K562 (cell line): ENCODE results near the gene NMRAL1. TPM values are rescaled to one million over a fixed set of nuclear protein-coding genes. Genes with fewer than 3 reads are reported as not detected.

ENCODE experiments used
- ATAC-seq: fragments of 200-7000 bp; cut with Tn5 transposase; 3 replicates; pipeline ENCODE4 v1.9.1; 2020; ENCODE audit warnings: moderate library complexity
- BruUV-seq: library from RNA; stranded (reverse); fragments of 400-500 nt; replicated peaks from 2 replicates; lab custom pipeline; 2021; lab: Mats Ljungman, UMichigan
- CTCF ChIA-PET: fragments of 300-600 bp; formaldehyde crosslinking; extraction: SDS; loops from one replicate; lab custom pipeline; 2021; ENCODE audit warnings: low intra/inter-chr PET ratio; lab: Yijun Ruan, JAX
- POLR2A ChIA-PET: fragments of 300-600, 350-650 bp; sonication (Branson Sonifier 250); formaldehyde crosslinking; extraction: SDS; loops from one replicate; lab custom pipeline; 2021; ENCODE audit warnings: antibody characterized with exemption, inconsistent platforms; lab: Yijun Ruan, JAX
- DNase-seq, 4 experiments: peaks; one replicate each; pipeline versions ENCODE4 v3.0.0 to v3.0.0-alpha.2; 2011 to 2018; ENCODE audit warnings: low spot score in 3 of 4, mixed read lengths in 3 of 4; ENCODE audit errors: extremely low read depth in 1 of 4
- FAIRE-seq: peaks from 2 replicates; lab custom pipeline; 2011; peaks lifted over from hg19 to GRCh38; lab: Jason Lieb, UNC
- H2AFZ ChIP-seq: 2 replicates; pipeline ENCODE4 v1.6.0; 2011; ENCODE audit warnings: low read depth, low read length, control low read depth, inconsistent platforms
- H3K27ac ChIP-seq: fragments of 200-600 bp; 3 replicates; pipeline ENCODE4 v1.8.0; 2011; ENCODE audit warnings: low read depth, mild to moderate bottlenecking, control low read depth, inconsistent platforms, low read length, moderate library complexity, mixed read lengths; ENCODE audit errors: extremely low read depth
- H3K27me3 ChIP-seq, 2 experiments: fragments of 300-600 bp in 1 of 2; 2 replicates in 1 of 2; 3 replicates in 1 of 2; pipeline versions ENCODE4 v1.6.0 to v1.8.0; 2011; ENCODE audit warnings: inconsistent platforms in 2 of 2, low read length in 2 of 2, mild to moderate bottlenecking in 1 of 2, mixed read lengths in 1 of 2, moderate library complexity in 1 of 2; ENCODE audit not compliant: control insufficient read depth in 2 of 2, insufficient read depth in 2 of 2
- H3K36me3 ChIP-seq: fragments of 300-600 bp; 3 replicates; pipeline ENCODE4 v1.8.0; 2011; ENCODE audit warnings: mild to moderate bottlenecking, low read length, inconsistent platforms; ENCODE audit not compliant: control insufficient read depth, insufficient read depth
- H3K4me1 ChIP-seq, 2 experiments: fragments of 200-600 bp in 1 of 2; replicated peaks in 1 of 2; 2 replicates in 1 of 2; 3 replicates in 1 of 2; pipeline versions ENCODE4 v1.5.1 to v1.8.0; 2011; ENCODE audit warnings: inconsistent platforms in 2 of 2, low read length in 2 of 2, mild to moderate bottlenecking in 1 of 2, mixed read lengths in 1 of 2, moderate library complexity in 1 of 2; ENCODE audit not compliant: control insufficient read depth in 2 of 2, insufficient read depth in 2 of 2
- H3K4me2 ChIP-seq: 2 replicates; pipeline ENCODE4 v1.6.1; 2011; ENCODE audit warnings: low read length, control low read depth, inconsistent platforms, mixed read lengths; ENCODE audit not compliant: insufficient read depth
- H3K4me3 ChIP-seq: fragments of 200-600 bp; sonication (generic), shearing (Covaris generic); 2 replicates; pipeline ENCODE4 v1.5.1; 2016; ENCODE audit warnings: control low read depth, inconsistent platforms
- H3K79me2 ChIP-seq: fragments of 200-600 bp; 3 replicates; pipeline ENCODE4 v1.8.0; 2011; ENCODE audit warnings: low read length, inconsistent platforms; ENCODE audit not compliant: control insufficient read depth, insufficient read depth
- H3K9ac ChIP-seq, 2 experiments: 2 replicates each; pipeline versions ENCODE4 v1.6.0 to v1.6.1; 2011; ENCODE audit warnings: low read depth in 2 of 2, low read length in 2 of 2, control low read depth in 1 of 2, inconsistent platforms in 1 of 2, mild to moderate bottlenecking in 1 of 2, mixed read lengths in 1 of 2; ENCODE audit not compliant: insufficient read depth in 1 of 2
- H3K9me1 ChIP-seq: one replicate; pipeline ENCODE4 v1.6.0; 2011; ENCODE audit warnings: inconsistent platforms, mild to moderate bottlenecking, low read length, moderate library complexity; ENCODE audit not compliant: control insufficient read depth, insufficient read depth
- H3K9me3 ChIP-seq: replicated peaks from 2 replicates; pipeline ENCODE4 v1.5.1; 2011; ENCODE audit warnings: low read depth, low read length, inconsistent platforms; ENCODE audit not compliant: control insufficient read depth, insufficient read depth
- H4K20me1 ChIP-seq: replicated peaks from 2 replicates; pipeline ENCODE4 v1.6.1; 2011; ENCODE audit warnings: low read length, inconsistent platforms, mixed read lengths; ENCODE audit not compliant: control insufficient read depth, insufficient read depth
- C11orf30 ChIP-seq: fragments of 450-650 bp; IDR thresholded peaks from 2 replicates; pipeline ENCODE4 v1.6.1; 2016; ENCODE audit warnings: low read depth, mild to moderate bottlenecking
- MAFF ChIP-seq: IDR thresholded peaks from 2 replicates; pipeline ENCODE4 v1.6.1; 2012; ENCODE audit warnings: low read length, improper control_type of control experiment
- NFIC ChIP-seq: fragments of 450-650 bp; IDR thresholded peaks from 2 replicates; pipeline ENCODE4 v1.6.1; 2017; ENCODE audit warnings: mild to moderate bottlenecking, inconsistent platforms
- RAD51 ChIP-seq: fragments of 450-650 bp; IDR thresholded peaks from 2 replicates; pipeline ENCODE4 v1.7.1; 2016; ENCODE audit warnings: low read depth, mild to moderate bottlenecking, borderline replicate concordance
- ZNF121 ChIP-seq: sonication (generic); formaldehyde crosslinking; conservative IDR thresholded peaks from 2 replicates; pipeline ENCODE4 v1.8.0; 2022; ENCODE audit warnings: missing genetic modification reagents
- WGBS: fragments of 100-300 bp; shearing (Covaris generic); methylation state at CpG from one replicate; pipeline ENCODE4 v1.1.6; 2016; ENCODE audit warnings: low coverage, mixed read lengths; ENCODE audit not compliant: insufficient coverage; ENCODE audit errors: missing lambda C conversion rate; 5-methylcytosine and 5-hydroxymethylcytosine counted together
- in situ Hi-C: fragments of 300-500 bp; cut with MboI; formaldehyde crosslinking; loops from 4 replicates; pipeline ENCODE4 v1.15.0; 2018; ENCODE audit warnings: inconsistent platforms, mixed read lengths
- intact Hi-C: fragments of 100-400 bp; cut with micrococcal nuclease; formaldehyde crosslinking; loops from 2 replicates; pipeline ENCODE4 v1.14.2; 2022
- polyA plus RNA-seq, 8 experiments: library from polyadenylated mRNA; depleted of rRNA in 4 of 8; stranded (reverse) in 5 of 8; unstranded in 3 of 8; fragments of >200 nt; fragmentation: Nextera tagmentation in 2 of 8; fragmentation: Illumina TruSeq in 1 of 8; extraction: Ambion mirVana in 2 of 8; extraction: Trizol in 1 of 8; gene quantifications; 2 replicates each; pipeline versions ENCODE4 v1.2.1 to v1.2.3, GENCODE V29; 2011 to 2014; ENCODE audit warnings: inconsistent platforms in 1 of 8, missing spikeins in 1 of 8
- total RNA-seq, 7 experiments: library from RNA; depleted of rRNA in 6 of 7; stranded (reverse); fragments of >200 nt in 6 of 7; fragmentation: Illumina TruSeq in 2 of 7; extraction: Trizol in 2 of 7; gene quantifications; 2 replicates each; pipeline versions ENCODE4 v1.2.1 to v1.2.3, GENCODE V29; 2011 to 2021; ENCODE audit warnings: low replicate concordance in 1 of 7
- TF ChIP-seq, protein P1 (sequence below): fragments of 450-650 bp; IDR thresholded peaks from one replicate; pipeline ENCODE4 v1.6.1; 2018; ENCODE audit warnings: mild to moderate bottlenecking, moderate library complexity; ENCODE audit not compliant: partially characterized antibody
- TF ChIP-seq, protein P2 (sequence below): fragments of 200-600 bp; sonication (generic); IDR thresholded peaks from one replicate; pipeline ENCODE4 v1.6.1; 2012; ENCODE audit warnings: mild to moderate bottlenecking, low read depth, low read length, inconsistent platforms

The NMRAL1 gene
- total and polyA plus RNA-seq, 9 of the 15 experiments (the other 6 are each of a cell fraction or from before 2014, with no cell fraction given), result 6.3 to 116 (median 63.2) TPM

DNA sequence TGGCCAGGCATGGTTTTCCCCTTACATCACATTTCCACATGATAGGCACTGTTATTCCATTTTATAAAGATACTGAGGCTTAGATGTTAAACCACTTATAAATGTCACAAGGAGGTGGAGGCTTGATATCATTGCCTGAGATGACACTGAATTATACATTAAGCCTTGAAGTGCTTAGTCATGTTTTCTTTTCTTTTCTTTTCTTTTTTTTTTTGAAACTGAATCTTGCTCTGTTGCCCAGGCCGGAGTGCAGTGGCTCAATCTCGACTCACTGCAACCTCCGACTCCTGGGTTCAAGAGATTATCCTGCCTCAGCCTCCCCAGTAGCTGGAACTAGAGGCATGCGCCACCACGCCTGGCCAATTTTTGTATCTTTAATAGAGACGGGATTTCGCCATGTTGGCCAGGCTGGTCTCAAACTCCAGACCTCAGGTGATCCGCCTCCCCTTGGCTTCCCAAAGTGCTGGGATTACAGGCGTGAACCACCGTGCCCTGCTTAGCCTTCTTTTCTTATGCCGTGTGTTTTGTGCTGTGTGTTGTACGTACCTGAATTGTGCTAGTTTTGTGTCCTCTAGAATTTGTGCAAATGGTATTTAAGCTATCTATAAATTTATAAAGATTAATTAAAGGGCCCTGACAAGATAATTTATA lies 47.6 kb downstream of the NMRAL1 start:
- H3K79me2 ChIP-seq, result peaks cover 66% of the 10 kb centered on the region
- peaks cover 7 to 16% of the 10 kb centered on the region in 2 experiments; a peak in 3 of 5 replicates for H3K4me1 ChIP-seq
- BruUV-seq, result TSS peak; percentile 59
- peak overlapping the region; percentile 89 for H3K4me3 ChIP-seq
- H3K4me2 ChIP-seq, result peak overlapping the region; percentile 95
- H4K20me1 ChIP-seq, result no peaks in the 10 kb centered on the region
- no peak for FAIRE-seq
- H3K36me3 ChIP-seq, result peaks cover 50% of the 10 kb centered on the region
- ChIA-PET CTCF (no interaction called here), POLR2A (interaction anchor here (0.6 to 3.1 kb wide), 2 partner anchors 11 to 79 kb away, joined by 3 to 12 read pairs; partner anchors contain the start of gene CORO7)
- 5% methylated on average over 12 of the region's 12 CpGs for WGBS
- H3K27ac ChIP-seq, result peak overlapping the region; percentile 98
- no peaks in the 10 kb centered on the region for H3K9me3 ChIP-seq
- no peaks in the 10 kb centered on the region for H3K9me1 ChIP-seq
- peak overlapping the region; percentile 86 to 95 for H3K9ac ChIP-seq
- ATAC-seq, result no peak
- no peaks in the 10 kb centered on the region for H3K27me3 ChIP-seq
- intact Hi-C loops (no loop called here), in situ Hi-C loops (no loop called here)
- DNase-seq, result peak in 1 of 4 experiments; percentile 20
- no peak overlapping the region for H2AFZ ChIP-seq
- TF ChIP-seq C11orf30 (peak; percentile 59; the same call in 1 of the 2 replicates), NFIC (no peak), MAFF (peak; percentile 21; the same call in 1 of the 2 replicates), ZNF121 (peak; percentile 54; the same call in 1 of the 2 replicates), RAD51 (no peak)
- TF ChIP-seq, protein P1, sequence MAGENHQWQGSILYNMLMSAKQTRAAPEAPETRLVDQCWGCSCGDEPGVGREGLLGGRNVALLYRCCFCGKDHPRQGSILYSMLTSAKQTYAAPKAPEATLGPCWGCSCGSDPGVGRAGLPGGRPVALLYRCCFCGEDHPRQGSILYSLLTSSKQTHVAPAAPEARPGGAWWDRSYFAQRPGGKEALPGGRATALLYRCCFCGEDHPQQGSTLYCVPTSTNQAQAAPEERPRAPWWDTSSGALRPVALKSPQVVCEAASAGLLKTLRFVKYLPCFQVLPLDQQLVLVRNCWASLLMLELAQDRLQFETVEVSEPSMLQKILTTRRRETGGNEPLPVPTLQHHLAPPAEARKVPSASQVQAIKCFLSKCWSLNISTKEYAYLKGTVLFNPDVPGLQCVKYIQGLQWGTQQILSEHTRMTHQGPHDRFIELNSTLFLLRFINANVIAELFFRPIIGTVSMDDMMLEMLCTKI, result no peak
- TF ChIP-seq, protein P2, sequence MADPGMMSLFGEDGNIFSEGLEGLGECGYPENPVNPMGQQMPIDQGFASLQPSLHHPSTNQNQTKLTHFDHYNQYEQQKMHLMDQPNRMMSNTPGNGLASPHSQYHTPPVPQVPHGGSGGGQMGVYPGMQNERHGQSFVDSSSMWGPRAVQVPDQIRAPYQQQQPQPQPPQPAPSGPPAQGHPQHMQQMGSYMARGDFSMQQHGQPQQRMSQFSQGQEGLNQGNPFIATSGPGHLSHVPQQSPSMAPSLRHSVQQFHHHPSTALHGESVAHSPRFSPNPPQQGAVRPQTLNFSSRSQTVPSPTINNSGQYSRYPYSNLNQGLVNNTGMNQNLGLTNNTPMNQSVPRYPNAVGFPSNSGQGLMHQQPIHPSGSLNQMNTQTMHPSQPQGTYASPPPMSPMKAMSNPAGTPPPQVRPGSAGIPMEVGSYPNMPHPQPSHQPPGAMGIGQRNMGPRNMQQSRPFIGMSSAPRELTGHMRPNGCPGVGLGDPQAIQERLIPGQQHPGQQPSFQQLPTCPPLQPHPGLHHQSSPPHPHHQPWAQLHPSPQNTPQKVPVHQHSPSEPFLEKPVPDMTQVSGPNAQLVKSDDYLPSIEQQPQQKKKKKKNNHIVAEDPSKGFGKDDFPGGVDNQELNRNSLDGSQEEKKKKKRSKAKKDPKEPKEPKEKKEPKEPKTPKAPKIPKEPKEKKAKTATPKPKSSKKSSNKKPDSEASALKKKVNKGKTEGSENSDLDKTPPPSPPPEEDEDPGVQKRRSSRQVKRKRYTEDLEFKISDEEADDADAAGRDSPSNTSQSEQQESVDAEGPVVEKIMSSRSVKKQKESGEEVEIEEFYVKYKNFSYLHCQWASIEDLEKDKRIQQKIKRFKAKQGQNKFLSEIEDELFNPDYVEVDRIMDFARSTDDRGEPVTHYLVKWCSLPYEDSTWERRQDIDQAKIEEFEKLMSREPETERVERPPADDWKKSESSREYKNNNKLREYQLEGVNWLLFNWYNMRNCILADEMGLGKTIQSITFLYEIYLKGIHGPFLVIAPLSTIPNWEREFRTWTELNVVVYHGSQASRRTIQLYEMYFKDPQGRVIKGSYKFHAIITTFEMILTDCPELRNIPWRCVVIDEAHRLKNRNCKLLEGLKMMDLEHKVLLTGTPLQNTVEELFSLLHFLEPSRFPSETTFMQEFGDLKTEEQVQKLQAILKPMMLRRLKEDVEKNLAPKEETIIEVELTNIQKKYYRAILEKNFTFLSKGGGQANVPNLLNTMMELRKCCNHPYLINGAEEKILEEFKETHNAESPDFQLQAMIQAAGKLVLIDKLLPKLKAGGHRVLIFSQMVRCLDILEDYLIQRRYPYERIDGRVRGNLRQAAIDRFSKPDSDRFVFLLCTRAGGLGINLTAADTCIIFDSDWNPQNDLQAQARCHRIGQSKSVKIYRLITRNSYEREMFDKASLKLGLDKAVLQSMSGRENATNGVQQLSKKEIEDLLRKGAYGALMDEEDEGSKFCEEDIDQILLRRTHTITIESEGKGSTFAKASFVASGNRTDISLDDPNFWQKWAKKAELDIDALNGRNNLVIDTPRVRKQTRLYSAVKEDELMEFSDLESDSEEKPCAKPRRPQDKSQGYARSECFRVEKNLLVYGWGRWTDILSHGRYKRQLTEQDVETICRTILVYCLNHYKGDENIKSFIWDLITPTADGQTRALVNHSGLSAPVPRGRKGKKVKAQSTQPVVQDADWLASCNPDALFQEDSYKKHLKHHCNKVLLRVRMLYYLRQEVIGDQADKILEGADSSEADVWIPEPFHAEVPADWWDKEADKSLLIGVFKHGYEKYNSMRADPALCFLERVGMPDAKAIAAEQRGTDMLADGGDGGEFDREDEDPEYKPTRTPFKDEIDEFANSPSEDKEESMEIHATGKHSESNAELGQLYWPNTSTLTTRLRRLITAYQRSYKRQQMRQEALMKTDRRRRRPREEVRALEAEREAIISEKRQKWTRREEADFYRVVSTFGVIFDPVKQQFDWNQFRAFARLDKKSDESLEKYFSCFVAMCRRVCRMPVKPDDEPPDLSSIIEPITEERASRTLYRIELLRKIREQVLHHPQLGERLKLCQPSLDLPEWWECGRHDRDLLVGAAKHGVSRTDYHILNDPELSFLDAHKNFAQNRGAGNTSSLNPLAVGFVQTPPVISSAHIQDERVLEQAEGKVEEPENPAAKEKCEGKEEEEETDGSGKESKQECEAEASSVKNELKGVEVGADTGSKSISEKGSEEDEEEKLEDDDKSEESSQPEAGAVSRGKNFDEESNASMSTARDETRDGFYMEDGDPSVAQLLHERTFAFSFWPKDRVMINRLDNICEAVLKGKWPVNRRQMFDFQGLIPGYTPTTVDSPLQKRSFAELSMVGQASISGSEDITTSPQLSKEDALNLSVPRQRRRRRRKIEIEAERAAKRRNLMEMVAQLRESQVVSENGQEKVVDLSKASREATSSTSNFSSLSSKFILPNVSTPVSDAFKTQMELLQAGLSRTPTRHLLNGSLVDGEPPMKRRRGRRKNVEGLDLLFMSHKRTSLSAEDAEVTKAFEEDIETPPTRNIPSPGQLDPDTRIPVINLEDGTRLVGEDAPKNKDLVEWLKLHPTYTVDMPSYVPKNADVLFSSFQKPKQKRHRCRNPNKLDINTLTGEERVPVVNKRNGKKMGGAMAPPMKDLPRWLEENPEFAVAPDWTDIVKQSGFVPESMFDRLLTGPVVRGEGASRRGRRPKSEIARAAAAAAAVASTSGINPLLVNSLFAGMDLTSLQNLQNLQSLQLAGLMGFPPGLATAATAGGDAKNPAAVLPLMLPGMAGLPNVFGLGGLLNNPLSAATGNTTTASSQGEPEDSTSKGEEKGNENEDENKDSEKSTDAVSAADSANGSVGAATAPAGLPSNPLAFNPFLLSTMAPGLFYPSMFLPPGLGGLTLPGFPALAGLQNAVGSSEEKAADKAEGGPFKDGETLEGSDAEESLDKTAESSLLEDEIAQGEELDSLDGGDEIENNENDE, result no peak
